A549 treated with ZK216348 at 1 μM for 4 hours (cell line): Measurements from ENCODE around the gene MORC2. TPM values are rescaled to one million over a fixed set of nuclear protein-coding genes. Genes with fewer than 3 reads are reported as not detected.

ENCODE experiments used
- total RNA-seq: library from RNA; stranded (reverse); fragments of 200-300 nt; extraction: Qiagen RNA extraction; gene quantifications from 5 replicates; pipeline ENCODE4 v1.2.3, GENCODE V29; 2022; ENCODE audit warnings: low read depth

Gene MORC2
- 12.2 to 17.5 TPM (median 14.7 TPM) in 5 replicates for total RNA-seq

DNA sequence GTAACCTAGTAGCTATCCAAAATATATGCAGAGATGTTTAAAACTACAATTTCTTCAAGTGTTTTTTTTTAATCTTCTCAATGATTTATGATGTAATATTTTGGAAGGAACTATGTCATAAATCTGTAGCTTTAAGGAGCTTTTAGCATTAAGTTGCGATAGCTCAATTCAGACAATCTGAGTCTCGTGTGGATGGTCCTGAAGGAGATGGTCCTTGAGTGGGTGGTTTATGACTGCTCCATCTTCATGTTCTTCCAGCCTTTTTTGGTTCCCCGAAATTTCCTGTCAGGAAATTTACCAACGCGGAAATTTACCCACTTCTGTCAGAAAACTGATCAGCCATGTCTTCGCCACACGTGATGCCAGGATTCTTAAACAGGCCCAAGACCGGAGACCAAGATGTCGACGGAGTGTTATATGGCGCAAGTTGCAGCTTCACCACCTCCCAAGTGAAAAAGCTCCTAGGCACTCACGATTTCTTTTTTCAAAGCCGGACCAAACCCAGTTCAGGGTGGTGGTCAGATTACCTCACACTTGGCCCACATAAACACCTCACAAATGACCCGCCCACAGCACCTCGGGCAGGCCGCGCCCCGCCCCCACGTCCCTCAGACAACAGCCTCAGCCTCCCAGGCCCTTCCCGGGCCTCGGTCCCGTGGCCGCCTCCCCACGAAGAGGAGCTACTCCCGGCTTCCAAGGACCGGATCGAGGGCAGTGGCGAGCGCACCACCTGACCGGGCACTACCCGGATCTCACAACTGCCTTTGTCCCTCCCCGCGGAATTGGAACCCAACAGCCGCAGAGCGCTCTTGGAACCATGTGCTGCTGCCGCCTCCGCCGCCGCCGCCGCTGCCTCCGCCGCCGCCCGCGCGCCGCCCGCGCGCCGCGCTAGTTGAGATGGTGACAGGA is at the start of gene MORC2:
Gene MORC2, minus strand, starts transcription at position 760 of the 909 bp plus-strand sequence. CDS start 885 bp downstream, outside the sequence.

DNA sequence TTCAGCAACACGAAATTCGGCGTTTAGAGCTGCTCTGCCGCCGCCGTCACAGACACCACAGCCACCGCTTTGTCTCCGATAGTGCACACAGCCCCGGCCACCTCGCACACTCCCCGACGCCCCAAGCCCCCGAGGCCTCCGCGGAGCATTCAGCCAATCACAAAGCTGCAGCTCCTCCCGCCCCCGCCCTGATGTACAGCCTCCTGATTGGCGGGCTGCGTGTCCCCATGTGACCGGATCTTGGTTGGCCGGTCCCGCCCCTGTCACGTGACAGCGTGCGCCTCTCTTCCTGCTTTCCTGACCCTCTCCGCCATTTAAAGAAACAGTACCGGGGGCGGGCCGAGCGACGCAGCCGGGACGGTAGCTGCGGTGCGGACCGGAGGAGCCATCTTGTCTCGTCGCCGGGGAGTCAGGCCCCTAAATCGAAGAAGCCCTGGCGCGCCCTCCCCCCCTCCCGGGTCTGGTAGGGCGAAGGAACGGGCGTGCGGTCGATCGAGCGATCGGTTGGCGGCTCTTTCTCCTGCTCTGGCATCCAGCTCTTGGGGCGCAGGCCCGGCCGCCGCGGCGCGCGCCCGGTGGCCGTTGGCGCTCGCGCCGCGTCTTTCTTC is 454 bp upstream of the MORC2 start, which contains the start of gene TUG1:
Gene TUG1, plus strand, starts transcription at position 342 of the 608 bp plus-strand sequence.

Other genes with a start within 250 kb of the MORC2 start
- 23.1 to 31.1 TPM (median 29.8 TPM) in 5 replicates for gene TUG1, start 491 bp upstream of the MORC2 start, total RNA-seq
- 15.4 to 31.7 TPM (median 28.8 TPM) in 5 replicates for gene SMTN, start 112.5 kb upstream of the MORC2 start, total RNA-seq
- 44.3 to 71.4 TPM (median 66.5 TPM) in 5 replicates for gene SELENOM, start 138.8 kb upstream of the MORC2 start, total RNA-seq
- gene INPP5J, start 154.2 kb upstream of the MORC2 start, total RNA-seq: 0.50 to 0.66 TPM (median 0.57 TPM) in 4 of 5 replicates, not detected in the other
- not detected in 5 replicates for gene PLA2G3, start 171.7 kb upstream of the MORC2 start, total RNA-seq
- gene RNF185, start 191.4 kb upstream of the MORC2 start, total RNA-seq: 22.4 to 25.6 TPM (median 23.8 TPM) in 5 replicates
- 7.1 to 8.6 TPM (median 7.8 TPM) in 5 replicates for gene LIMK2, start 243.5 kb upstream of the MORC2 start, total RNA-seq